Testis (tissue), 3 donors: ENCODE measurements around the gene IRF2BPL. TPM values are rescaled to one million over a fixed set of nuclear protein-coding genes. Genes with fewer than 3 reads are reported as not detected.

Experiments used
- DNase-seq: peaks from one replicate; pipeline ENCODE4 v3.0.0-alpha.2; 2019
- H3K27ac ChIP-seq, 2 donors: fragments of 200-600 bp; sonication (generic); one replicate each; pipeline ENCODE4 v1.5.1; 2019
- H3K27me3 ChIP-seq: fragments of 200-600 bp; sonication (generic); one replicate; pipeline ENCODE4 v1.5.1; 2019
- H3K36me3 ChIP-seq: fragments of 200-600 bp; sonication (generic); one replicate; pipeline ENCODE4 v1.5.1; 2017; ENCODE audit warnings: low read depth; ENCODE audit errors: missing control alignments
- H3K4me1 ChIP-seq: fragments of 200-600 bp; sonication (generic); one replicate; pipeline ENCODE4 v1.5.1; 2019
- H3K4me3 ChIP-seq, 2 donors: fragments of 200-600 bp; sonication (generic); one replicate each; pipeline ENCODE4 v1.5.1; 2017 to 2019
- H3K9me3 ChIP-seq: fragments of 200-600 bp; sonication (generic); one replicate; pipeline ENCODE4 v1.5.1; 2017
- CTCF ChIP-seq, 3 experiments: fragments of 450-650 bp in 2 of 3; fragments of 200-600 bp in 1 of 3; sonication (generic) in 1 of 3; IDR thresholded peaks; one replicate each; pipeline ENCODE4 v1.5.1; 2016 to 2019; ENCODE audit warnings: antibody characterized with exemption in 3 of 3, mild to moderate bottlenecking in 2 of 3, moderate library complexity in 1 of 3
- POLR2A ChIP-seq: fragments of 450-650 bp; IDR thresholded peaks from one replicate; pipeline ENCODE4 v1.6.1; 2017; ENCODE audit warnings: antibody characterized with exemption, mild to moderate bottlenecking, moderate library complexity
- WGBS, 2 donors: methylation state at CpG; one replicate each; pipeline ENCODE4 v1.1.5; 2018; 5-methylcytosine and 5-hydroxymethylcytosine counted together
- intact Hi-C: fragments of 100-400 bp; cut with DNase I; formaldehyde crosslinking; loops from one replicate; pipeline ENCODE4 v1.15.1; 2023; ENCODE audit warnings: low total_unique reads
- polyA plus RNA-seq: library from polyadenylated mRNA; stranded (reverse); fragments of 350-450 nt; fragmentation: Illumina TruSeq; extraction: RNeasy Lipid Tissue Mini Kit (QIAGEN cat#74804); gene quantifications from one replicate; pipeline ENCODE4 v1.2.3, GENCODE V29; 2014; ENCODE audit warnings: low read depth, low replicate concordance; ENCODE audit not compliant: insufficient read depth
- total RNA-seq, 2 donors: library from RNA; depleted of rRNA; stranded (reverse); fragments of >200 nt; gene quantifications; one replicate each; pipeline ENCODE4 v1.2.3, GENCODE V29; 2016

Gene IRF2BPL
- total and polyA plus RNA-seq, 3 donors from 2014 or later = 30.9 to 120 (median 94.6) TPM

- WGBS, 2 donors = 91% methylated on average over 3 of the region's 3 CpGs; no CpG with 5 or more reads in 1 of the 2 donors
- TF ChIP-seq CTCF (IDR thresholded peaks at IDR 0.05) (no peak), POLR2A (no peak)
Measured at GRCh38 chr14:77062261-77062660, 33.8 kb upstream of the IRF2BPL start.

DNA sequence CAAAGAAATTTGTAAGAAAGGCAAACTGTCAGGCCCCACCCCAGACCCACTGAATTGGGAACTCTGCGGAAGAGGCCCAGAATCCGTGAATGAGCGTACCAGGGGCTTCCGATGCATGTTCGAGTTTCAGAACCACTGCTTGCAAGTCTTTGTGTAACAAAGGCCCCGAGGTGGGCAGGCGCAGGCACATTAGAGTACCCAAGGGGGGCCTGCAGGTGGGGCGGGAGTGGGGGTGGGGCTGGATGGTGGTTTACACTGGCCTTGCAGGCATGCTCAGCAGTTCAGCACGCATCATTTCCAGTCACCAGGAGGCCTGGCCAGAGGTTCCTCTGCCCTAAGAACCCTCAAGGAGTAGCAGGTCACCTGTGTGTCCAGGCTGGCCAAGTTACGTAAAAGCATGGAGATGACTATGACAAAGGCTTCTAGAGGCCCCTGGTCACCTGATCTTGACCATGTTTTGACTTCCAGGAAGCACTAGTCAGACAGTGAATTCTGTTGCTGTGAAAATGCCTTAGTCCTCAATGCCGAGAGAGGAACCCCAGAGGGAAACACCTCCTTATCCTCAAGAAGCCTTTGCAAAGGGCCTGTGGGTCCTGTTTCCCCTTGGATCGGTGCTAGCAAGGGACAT is 33.2 kb upstream of the IRF2BPL start:
- intact Hi-C loops = no loop called here
- H3K9me3 ChIP-seq = no peaks in the 10 kb centered on the region
- no peaks in the 10 kb centered on the region for H3K4me1 ChIP-seq
- WGBS, 2 donors = 91 to 92% methylated on average over 12 of the region's 12 CpGs
- H3K36me3 ChIP-seq = no peaks in the 10 kb centered on the region
- no peak overlapping the region for H3K27ac ChIP-seq
- TF ChIP-seq POLR2A = no peak
- no peak for TF ChIP-seq CTCF (IDR thresholded peaks at IDR 0.05)
- no peak overlapping the region for H3K4me3 ChIP-seq
- no peaks in the 10 kb centered on the region for H3K27me3 ChIP-seq
- DNase-seq = no peak

More at GRCh38 chr14:77062261-77062660, 33.8 kb upstream of the IRF2BPL start:
- no peaks in the 10 kb centered on the region for H3K4me1 ChIP-seq
- no peak overlapping the region for H3K27ac ChIP-seq
- H3K9me3 ChIP-seq = no peaks in the 10 kb centered on the region
- no peak for DNase-seq
- H3K4me3 ChIP-seq = no peak overlapping the region
- intact Hi-C loops = no loop called here
- no peaks in the 10 kb centered on the region for H3K36me3 ChIP-seq
- H3K27me3 ChIP-seq = no peaks in the 10 kb centered on the region

GRCh38 chr14:77059276-77059915 is 30.9 kb upstream of the IRF2BPL start:
- DNase-seq = peak; percentile 51
- H3K36me3 ChIP-seq = no peaks in the 10 kb centered on the region
- no peak overlapping the region for H3K27ac ChIP-seq
- WGBS, 2 donors = 44 to 63% methylated on average over 9 to 12 of the region's 12 CpGs
- H3K27me3 ChIP-seq = no peaks in the 10 kb centered on the region
- H3K4me1 ChIP-seq = no peaks in the 10 kb centered on the region
- no peak overlapping the region for H3K4me3 ChIP-seq
- H3K9me3 ChIP-seq = no peaks in the 10 kb centered on the region
- TF ChIP-seq CTCF (IDR thresholded peaks at IDR 0.05) = peak in 1 of 3 experiments; percentile 22
- no peak for TF ChIP-seq POLR2A
- intact Hi-C loops = no loop called here

GRCh38 chr14:77058785-77059184 is 30.3 kb upstream of the IRF2BPL start:
- no peak overlapping the region for H3K4me3 ChIP-seq
- no peaks in the 10 kb centered on the region for H3K27me3 ChIP-seq
- no peaks in the 10 kb centered on the region for H3K9me3 ChIP-seq
- WGBS, 2 donors = 84 to 86% methylated on average over 9 of the region's 9 CpGs
- no peaks in the 10 kb centered on the region for H3K4me1 ChIP-seq
- H3K27ac ChIP-seq = no peak overlapping the region
- no peak for DNase-seq
- no peak for TF ChIP-seq POLR2A
- TF ChIP-seq CTCF (IDR thresholded peaks at IDR 0.05) = no peak
- H3K36me3 ChIP-seq = no peaks in the 10 kb centered on the region
- intact Hi-C loops = no loop called here
